ENCODE measurements around the gene TRMT2A.

Gene TRMT2A, protein sequence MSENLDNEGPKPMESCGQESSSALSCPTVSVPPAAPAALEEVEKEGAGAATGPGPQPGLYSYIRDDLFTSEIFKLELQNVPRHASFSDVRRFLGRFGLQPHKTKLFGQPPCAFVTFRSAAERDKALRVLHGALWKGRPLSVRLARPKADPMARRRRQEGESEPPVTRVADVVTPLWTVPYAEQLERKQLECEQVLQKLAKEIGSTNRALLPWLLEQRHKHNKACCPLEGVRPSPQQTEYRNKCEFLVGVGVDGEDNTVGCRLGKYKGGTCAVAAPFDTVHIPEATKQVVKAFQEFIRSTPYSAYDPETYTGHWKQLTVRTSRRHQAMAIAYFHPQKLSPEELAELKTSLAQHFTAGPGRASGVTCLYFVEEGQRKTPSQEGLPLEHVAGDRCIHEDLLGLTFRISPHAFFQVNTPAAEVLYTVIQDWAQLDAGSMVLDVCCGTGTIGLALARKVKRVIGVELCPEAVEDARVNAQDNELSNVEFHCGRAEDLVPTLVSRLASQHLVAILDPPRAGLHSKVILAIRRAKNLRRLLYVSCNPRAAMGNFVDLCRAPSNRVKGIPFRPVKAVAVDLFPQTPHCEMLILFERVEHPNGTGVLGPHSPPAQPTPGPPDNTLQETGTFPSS

DNA sequence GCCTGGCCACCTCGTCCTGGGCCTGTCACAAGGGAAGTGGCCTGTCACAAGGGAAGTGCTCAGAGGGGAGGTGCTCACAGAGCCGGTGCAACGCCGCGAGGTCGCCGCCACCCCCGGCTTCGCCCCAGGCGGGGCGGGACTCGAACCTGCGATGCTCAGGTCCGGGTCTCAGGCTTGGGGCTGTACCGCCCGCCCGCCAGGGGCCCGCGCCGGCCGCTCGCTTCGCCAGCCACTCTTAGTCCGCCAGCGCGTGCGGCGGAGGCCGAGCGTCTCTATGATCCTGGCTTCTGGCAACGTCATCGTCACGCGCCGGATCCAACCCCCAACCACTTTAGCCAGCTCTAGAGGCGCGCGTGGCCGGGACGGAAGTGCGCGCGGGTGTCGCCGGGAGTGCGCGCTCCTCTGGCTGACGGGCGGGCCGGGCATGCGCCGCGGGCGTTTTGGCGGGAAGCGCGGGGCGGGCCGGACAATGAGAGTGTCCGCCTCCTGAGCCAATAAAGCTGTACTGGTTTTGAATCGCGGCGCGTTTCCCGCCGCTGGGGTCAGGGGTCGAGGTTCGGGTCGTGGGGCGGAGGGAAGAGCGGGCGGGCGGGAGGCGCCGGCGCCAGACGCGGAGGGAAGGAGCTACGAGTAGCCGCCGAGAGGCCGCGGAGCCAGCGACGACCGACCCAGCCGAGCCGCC, at the start of gene TRMT2A:
Gene TRMT2A (minus strand): TSS at position 276 of the 682 bp plus-strand sequence. CDS start 320 bp downstream, outside the sequence.
- peaks cover 21 to 85% of the 10 kb centered on the region in 2 experiments for H3K36me3 ChIP-seq (ENCODE audit: control insufficient read depth in 2 of 2, insufficient read depth in 1 of 2, low read length in 2 of 2)
- H3K9me3 ChIP-seq (ENCODE audit: control insufficient read depth, insufficient read depth, low read depth, low read length) = no peaks in the 10 kb centered on the region
- H3K4me3 ChIP-seq (ENCODE audit: low read depth, low read length) = peak within 1 kb of the TSS; percentile 93
- CTCF ChIA-PET = interaction anchor here (0.7 to 2.1 kb wide), 3 partner anchors 10 to 990 kb away, joined by 3 to 7 read pairs (median 3); no protein-coding TSS in a partner anchor
- H3K4me1 ChIP-seq (ENCODE audit: control insufficient read depth, insufficient read depth, low read length) = no peaks in the 10 kb centered on the region
- peak within 1 kb of the TSS; percentile 88 for H3K27ac ChIP-seq (ENCODE audit: extremely low read depth, low read depth, low read length)
- POLR2A ChIA-PET = interaction anchor here (0.6 to 6.1 kb wide), 19 partner anchors 8 to 387 kb away, joined by 3 to 62 read pairs (median 3); partner anchors contain the start of genes DGCR8 and ZDHHC8
- no peak for TF ChIP-seq ZNF510 (tag by site-specific recombination; IDR thresholded peaks at IDR 0.05; ENCODE audit: insufficient replicate concordance)
- TF ChIP-seq KLF1 (tag by site-specific recombination; IDR thresholded peaks at IDR 0.05) = peak; percentile 97
- TF ChIP-seq, protein P1, sequence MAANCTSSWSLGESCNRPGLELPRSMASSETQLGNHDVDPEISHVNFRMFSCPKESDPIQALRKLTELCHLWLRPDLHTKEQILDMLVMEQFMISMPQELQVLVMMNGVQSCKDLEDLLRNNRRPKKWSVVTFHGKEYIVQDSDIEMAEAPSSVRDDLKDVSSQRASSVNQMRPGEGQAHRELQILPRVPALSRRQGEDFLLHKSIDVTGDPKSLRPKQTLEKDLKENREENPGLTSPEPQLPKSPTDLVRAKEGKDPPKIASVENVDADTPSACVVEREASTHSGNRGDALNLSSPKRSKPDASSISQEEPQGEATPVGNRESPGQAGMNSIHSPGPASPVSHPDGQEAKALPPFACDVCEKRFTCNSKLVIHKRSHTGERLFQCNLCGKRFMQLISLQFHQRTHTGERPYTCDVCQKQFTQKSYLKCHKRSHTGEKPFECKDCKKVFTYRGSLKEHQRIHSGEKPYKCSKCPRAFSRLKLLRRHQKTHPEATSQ (tag by site-specific recombination; IDR thresholded peaks at IDR 0.05) = peak; percentile 39
- peak; percentile 86 for TF ChIP-seq ZNF660 (tag by site-specific recombination; IDR thresholded peaks at IDR 0.05)
- peak; percentile 72; the same call in 1 of the 2 replicates for TF ChIP-seq ZBTB1 (tag by site-specific recombination; IDR thresholded peaks at IDR 0.05)
- TF ChIP-seq, protein P2, sequence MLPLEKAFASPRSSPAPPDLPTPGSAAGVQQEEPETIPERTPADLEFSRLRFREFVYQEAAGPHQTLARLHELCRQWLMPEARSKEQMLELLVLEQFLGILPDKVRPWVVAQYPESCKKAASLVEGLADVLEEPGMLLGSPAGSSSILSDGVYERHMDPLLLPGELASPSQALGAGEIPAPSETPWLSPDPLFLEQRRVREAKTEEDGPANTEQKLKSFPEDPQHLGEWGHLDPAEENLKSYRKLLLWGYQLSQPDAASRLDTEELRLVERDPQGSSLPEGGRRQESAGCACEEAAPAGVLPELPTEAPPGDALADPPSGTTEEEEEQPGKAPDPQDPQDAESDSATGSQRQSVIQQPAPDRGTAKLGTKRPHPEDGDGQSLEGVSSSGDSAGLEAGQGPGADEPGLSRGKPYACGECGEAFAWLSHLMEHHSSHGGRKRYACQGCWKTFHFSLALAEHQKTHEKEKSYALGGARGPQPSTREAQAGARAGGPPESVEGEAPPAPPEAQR (tag by site-specific recombination; IDR thresholded peaks at IDR 0.05) = peak; percentile 49; the same call in 1 of the 2 replicates
- TF ChIP-seq ZBTB17 (tag by site-specific recombination; IDR thresholded peaks at IDR 0.05) = peak; percentile 88
- no peak; the same call in 1 of the 2 replicates for TF ChIP-seq ZFP37 (tag by site-specific recombination; IDR thresholded peaks at IDR 0.05)
- TF ChIP-seq ZNF571 (tag by site-specific recombination; IDR thresholded peaks at IDR 0.05) = no peak
- no peak for TF ChIP-seq ZNF521 (tag by site-specific recombination; IDR thresholded peaks at IDR 0.05)
- no peak for TF ChIP-seq ZNF266 (tag by site-specific recombination; IDR thresholded peaks at IDR 0.05; ENCODE audit: low read depth)
- TF ChIP-seq ZNF335 (tag by site-specific recombination; conservative IDR thresholded peaks at IDR 0.05) = peak; percentile 52
- TF ChIP-seq ZNF175 (tag by site-specific recombination; IDR thresholded peaks at IDR 0.05) = no peak
- TF ChIP-seq KLF7 (tag by site-specific recombination; IDR thresholded peaks at IDR 0.05; ENCODE audit: borderline replicate concordance) = peak; percentile 95
- TF ChIP-seq ZIC2 (tag by site-specific recombination; IDR thresholded peaks at IDR 0.05) = peak; percentile 43; the same call in 1 of the 2 replicates
- TF ChIP-seq SP7 (tag by site-specific recombination; IDR thresholded peaks at IDR 0.05) = peak; percentile 95
- TF ChIP-seq ZNF529 (tag by site-specific recombination; IDR thresholded peaks at IDR 0.05; ENCODE audit: insufficient replicate concordance) = no peak
- peak; percentile 91 for TF ChIP-seq ZEB2 (tag by site-specific recombination; IDR thresholded peaks at IDR 0.05)
- peak; percentile 89 for TF ChIP-seq ZNF24 (tag by site-specific recombination; IDR thresholded peaks at IDR 0.05)
- no peak for TF ChIP-seq ZNF404 (tag by site-specific recombination; IDR thresholded peaks at IDR 0.05)
- TF ChIP-seq BCL11A (tag by site-specific recombination; IDR thresholded peaks at IDR 0.05; ENCODE audit: low read depth) = peak; percentile 100
- TF ChIP-seq, protein P3, sequence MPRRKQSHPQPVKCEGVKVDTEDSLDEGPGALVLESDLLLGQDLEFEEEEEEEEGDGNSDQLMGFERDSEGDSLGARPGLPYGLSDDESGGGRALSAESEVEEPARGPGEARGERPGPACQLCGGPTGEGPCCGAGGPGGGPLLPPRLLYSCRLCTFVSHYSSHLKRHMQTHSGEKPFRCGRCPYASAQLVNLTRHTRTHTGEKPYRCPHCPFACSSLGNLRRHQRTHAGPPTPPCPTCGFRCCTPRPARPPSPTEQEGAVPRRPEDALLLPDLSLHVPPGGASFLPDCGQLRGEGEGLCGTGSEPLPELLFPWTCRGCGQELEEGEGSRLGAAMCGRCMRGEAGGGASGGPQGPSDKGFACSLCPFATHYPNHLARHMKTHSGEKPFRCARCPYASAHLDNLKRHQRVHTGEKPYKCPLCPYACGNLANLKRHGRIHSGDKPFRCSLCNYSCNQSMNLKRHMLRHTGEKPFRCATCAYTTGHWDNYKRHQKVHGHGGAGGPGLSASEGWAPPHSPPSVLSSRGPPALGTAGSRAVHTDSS (tag by site-specific recombination; IDR thresholded peaks at IDR 0.05) = no peak
- TF ChIP-seq EGR2 (tag by site-specific recombination; IDR thresholded peaks at IDR 0.05; ENCODE audit: low read depth) = peak; percentile 35; the same call in 1 of the 2 replicates
- peak; percentile 85; the same call in 1 of the 2 replicates for TF ChIP-seq ZNF391 (tag by site-specific recombination; IDR thresholded peaks at IDR 0.05; ENCODE audit: borderline replicate concordance, low read depth)
- TF ChIP-seq, protein P4, sequence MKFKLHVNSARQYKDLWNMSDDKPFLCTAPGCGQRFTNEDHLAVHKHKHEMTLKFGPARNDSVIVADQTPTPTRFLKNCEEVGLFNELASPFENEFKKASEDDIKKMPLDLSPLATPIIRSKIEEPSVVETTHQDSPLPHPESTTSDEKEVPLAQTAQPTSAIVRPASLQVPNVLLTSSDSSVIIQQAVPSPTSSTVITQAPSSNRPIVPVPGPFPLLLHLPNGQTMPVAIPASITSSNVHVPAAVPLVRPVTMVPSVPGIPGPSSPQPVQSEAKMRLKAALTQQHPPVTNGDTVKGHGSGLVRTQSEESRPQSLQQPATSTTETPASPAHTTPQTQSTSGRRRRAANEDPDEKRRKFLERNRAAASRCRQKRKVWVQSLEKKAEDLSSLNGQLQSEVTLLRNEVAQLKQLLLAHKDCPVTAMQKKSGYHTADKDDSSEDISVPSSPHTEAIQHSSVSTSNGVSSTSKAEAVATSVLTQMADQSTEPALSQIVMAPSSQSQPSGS (tag by site-specific recombination; IDR thresholded peaks at IDR 0.05; ENCODE audit: low read depth) = no peak
- TF ChIP-seq ZNF169 (tag by site-specific recombination; IDR thresholded peaks at IDR 0.05) = no peak
- TF ChIP-seq, protein P5, sequence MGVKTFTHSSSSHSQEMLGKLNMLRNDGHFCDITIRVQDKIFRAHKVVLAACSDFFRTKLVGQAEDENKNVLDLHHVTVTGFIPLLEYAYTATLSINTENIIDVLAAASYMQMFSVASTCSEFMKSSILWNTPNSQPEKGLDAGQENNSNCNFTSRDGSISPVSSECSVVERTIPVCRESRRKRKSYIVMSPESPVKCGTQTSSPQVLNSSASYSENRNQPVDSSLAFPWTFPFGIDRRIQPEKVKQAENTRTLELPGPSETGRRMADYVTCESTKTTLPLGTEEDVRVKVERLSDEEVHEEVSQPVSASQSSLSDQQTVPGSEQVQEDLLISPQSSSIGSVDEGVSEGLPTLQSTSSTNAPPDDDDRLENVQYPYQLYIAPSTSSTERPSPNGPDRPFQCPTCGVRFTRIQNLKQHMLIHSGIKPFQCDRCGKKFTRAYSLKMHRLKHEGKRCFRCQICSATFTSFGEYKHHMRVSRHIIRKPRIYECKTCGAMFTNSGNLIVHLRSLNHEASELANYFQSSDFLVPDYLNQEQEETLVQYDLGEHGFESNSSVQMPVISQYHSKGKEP (tag by site-specific recombination; IDR thresholded peaks at IDR 0.05) = peak; percentile 73
- TF ChIP-seq ZNF837 (tag by site-specific recombination; IDR thresholded peaks at IDR 0.05) = no peak
- TF ChIP-seq ZNF140 (tag by site-specific recombination; IDR thresholded peaks at IDR 0.05) = no peak

Data from HEK293 (cell line).